ENCODE data around the gene PDE4B.
"Not testable (repeated sequence)": the region's sequence is repeated elsewhere in the genome, so short reads cannot be mapped to it uniquely, and the experiment has no call there.

The PDE4B gene

GRCh38 chr1:66124670-66125069 is 332.0 kb downstream of the PDE4B start:
- TF ChIP-seq GATA1 (IDR thresholded peaks at IDR 0.05; ENCODE audit: low read depth, low read length) (no peak), POLR2A (IDR thresholded peaks at IDR 0.05; ENCODE audit: low read length) (no peak)
- DNase-seq, result no peak

- not testable (repeated sequence) for DNase-seq
Measured at GRCh38 chr1:66128641-66129040, 335.9 kb downstream of the PDE4B start.

GRCh38 chr1:66132324-66132723 is 339.6 kb downstream of the PDE4B start:
- TF ChIP-seq POLR2A (IDR thresholded peaks at IDR 0.05; ENCODE audit: low read length), result no peak
- DNase-seq, result no peak

GRCh38 chr1:66134004-66134403 is 341.3 kb downstream of the PDE4B start:
- TF ChIP-seq GATA1 (IDR thresholded peaks at IDR 0.05; ENCODE audit: low read depth, low read length), result no peak
- no peak for TF ChIP-seq POLR2A (IDR thresholded peaks at IDR 0.05; ENCODE audit: low read length)
- DNase-seq, result no peak

- DNase-seq, result no peak
- TF ChIP-seq POLR2A (IDR thresholded peaks at IDR 0.05; ENCODE audit: low read length) (no peak), GATA1 (IDR thresholded peaks at IDR 0.05; ENCODE audit: low read depth, low read length) (no peak)
Measured at GRCh38 chr1:66135161-66135560, 342.5 kb downstream of the PDE4B start.

- DNase-seq, result not testable (repeated sequence)
Measured at GRCh38 chr1:66136423-66136822, 343.7 kb downstream of the PDE4B start.

- DNase-seq, result no peak
- TF ChIP-seq GATA1 (IDR thresholded peaks at IDR 0.05; ENCODE audit: low read depth, low read length), result no peak
- TF ChIP-seq POLR2A (IDR thresholded peaks at IDR 0.05; ENCODE audit: low read length), result no peak
Measured at GRCh38 chr1:66137235-66137634, 344.5 kb downstream of the PDE4B start.

GRCh38 chr1:66138613-66139012 is 345.9 kb downstream of the PDE4B start:
- TF ChIP-seq POLR2A (IDR thresholded peaks at IDR 0.05; ENCODE audit: low read length) (no peak), GATA1 (IDR thresholded peaks at IDR 0.05; ENCODE audit: low read depth, low read length) (no peak)
- no peak for DNase-seq

- DNase-seq, result no peak
- TF ChIP-seq POLR2A (IDR thresholded peaks at IDR 0.05; ENCODE audit: low read length) (no peak), GATA1 (IDR thresholded peaks at IDR 0.05; ENCODE audit: low read depth, low read length) (no peak)
Measured at GRCh38 chr1:66140072-66140471, 347.4 kb downstream of the PDE4B start.

GRCh38 chr1:66143651-66144050 is 351.0 kb downstream of the PDE4B start:
- no peak for DNase-seq
- no peak for TF ChIP-seq GATA1 (IDR thresholded peaks at IDR 0.05; ENCODE audit: low read depth, low read length)

GRCh38 chr1:66147226-66147835 is 354.6 kb downstream of the PDE4B start:
- DNase-seq, result no peak

GRCh38 chr1:66152034-66152433 is 359.3 kb downstream of the PDE4B start:
- TF ChIP-seq POLR2A (IDR thresholded peaks at IDR 0.05; ENCODE audit: low read length) (no peak), GATA1 (IDR thresholded peaks at IDR 0.05; ENCODE audit: low read depth, low read length) (no peak)
- no peak for DNase-seq

More at GRCh38 chr1:66147226-66147835, 354.6 kb downstream of the PDE4B start:
- TF ChIP-seq POLR2A (IDR thresholded peaks at IDR 0.05; ENCODE audit: low read length), result no peak
- no peak for TF ChIP-seq GATA1 (IDR thresholded peaks at IDR 0.05; ENCODE audit: low read depth, low read length)

GRCh38 chr1:66154394-66154793 is 361.7 kb downstream of the PDE4B start:
- TF ChIP-seq GATA1 (IDR thresholded peaks at IDR 0.05; ENCODE audit: low read depth, low read length), result no peak
- TF ChIP-seq POLR2A (IDR thresholded peaks at IDR 0.05; ENCODE audit: low read length), result no peak
- DNase-seq, result no peak

GRCh38 chr1:66156144-66156543 is 363.4 kb downstream of the PDE4B start:
- no peak for TF ChIP-seq GATA1 (IDR thresholded peaks at IDR 0.05; ENCODE audit: low read depth, low read length)
- no peak for DNase-seq

GRCh38 chr1:66159800-66160199 is 367.1 kb downstream of the PDE4B start:
- DNase-seq, result no peak
- TF ChIP-seq GATA1 (IDR thresholded peaks at IDR 0.05; ENCODE audit: low read depth, low read length), result no peak
- TF ChIP-seq POLR2A (IDR thresholded peaks at IDR 0.05; ENCODE audit: low read length), result no peak

- no peak for TF ChIP-seq POLR2A (IDR thresholded peaks at IDR 0.05; ENCODE audit: low read length)
- no peak for TF ChIP-seq GATA1 (IDR thresholded peaks at IDR 0.05; ENCODE audit: low read depth, low read length)
- DNase-seq, result no peak
Measured at GRCh38 chr1:66160719-66161118, 368.0 kb downstream of the PDE4B start.

Data from erythroblast (primary cell).